ENCODE data around the gene SOX9. TPM values are rescaled to one million over a fixed set of nuclear protein-coding genes. Genes with fewer than 3 reads are reported as not detected.

The SOX9 gene
- total and polyA plus RNA-seq, 2 of the 8 experiments (the other 6 are each of a cell fraction or from before 2014, with no cell fraction given) = 1.9 to 4.9 TPM

DNA sequence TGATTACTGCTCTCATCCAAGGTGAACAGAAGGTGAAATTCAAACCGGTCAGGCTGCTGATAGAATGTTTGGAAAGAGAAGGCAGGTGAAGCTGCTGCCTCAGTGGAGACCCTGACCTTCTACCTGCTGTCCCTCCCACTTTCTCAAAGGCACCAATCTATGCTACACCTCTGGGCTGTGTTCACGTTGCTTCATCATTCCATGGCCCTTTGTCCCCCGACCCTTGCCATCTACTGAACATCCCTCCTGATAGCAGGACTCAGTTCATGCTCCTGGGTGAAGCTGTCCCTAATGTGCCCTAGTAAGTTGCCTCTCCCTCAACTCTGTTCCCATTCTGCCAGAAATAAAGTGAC, 44.2 kb upstream of the SOX9 start (continued):
- TF ChIP-seq CEBPB (IDR thresholded peaks at IDR 0.05; ENCODE audit: low read depth, low read length) (no peak), FOSL1 (IDR thresholded peaks at IDR 0.05; ENCODE audit: insufficient read depth, low read depth, low read length) (no peak), SIRT6 (IDR thresholded peaks at IDR 0.05; ENCODE audit: low read length) (no peak), KDM5A (IDR thresholded peaks at IDR 0.05; ENCODE audit: low read length) (no peak), SIX5 (IDR thresholded peaks at IDR 0.05; ENCODE audit: low read depth, low read length) (no peak)
